Suppressor macrophage treated with lipopolysaccharide for 4 hours (primary cell): ENCODE data around the gene KEL.

ENCODE experiments used
- DNase-seq: peaks from one replicate; pipeline ENCODE4 v3.0.0-alpha.2; 2020

Gene KEL

GRCh38 chr7:142961595-142961972, 579 bp downstream of the KEL start:
- no peak for DNase-seq

DNA sequence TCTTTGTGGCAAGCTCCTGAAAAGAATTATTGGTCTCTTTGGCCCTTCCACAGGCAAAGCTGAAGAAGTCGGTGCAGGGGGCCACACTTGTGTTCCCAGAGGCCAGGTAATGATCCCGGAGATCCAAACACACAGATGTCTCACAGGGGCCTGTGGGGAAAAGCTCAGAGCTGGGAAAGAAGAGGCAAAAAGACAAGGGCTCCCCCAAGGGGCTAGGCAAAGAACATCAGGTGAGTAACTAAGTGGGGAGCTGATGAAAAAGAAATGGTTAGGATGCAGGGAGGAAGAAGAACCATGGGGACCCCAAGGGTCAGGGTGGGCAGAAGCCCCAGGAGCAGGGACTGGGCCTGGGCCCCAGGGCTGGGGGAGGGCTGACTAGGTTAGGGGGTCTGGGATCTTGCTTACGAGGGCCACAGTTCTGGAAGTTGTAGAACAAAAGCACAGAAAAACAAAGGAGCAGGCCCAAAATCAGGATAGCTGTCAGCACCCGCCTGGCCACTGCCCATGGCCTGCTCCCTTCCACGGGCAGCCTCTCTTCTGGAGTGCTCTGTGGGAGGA, 1.1 kb downstream of the KEL start:
- DNase-seq: peak; percentile 20

GRCh38 chr7:142959202-142959601, 3.0 kb downstream of the KEL start:
- no peak for DNase-seq

DNA sequence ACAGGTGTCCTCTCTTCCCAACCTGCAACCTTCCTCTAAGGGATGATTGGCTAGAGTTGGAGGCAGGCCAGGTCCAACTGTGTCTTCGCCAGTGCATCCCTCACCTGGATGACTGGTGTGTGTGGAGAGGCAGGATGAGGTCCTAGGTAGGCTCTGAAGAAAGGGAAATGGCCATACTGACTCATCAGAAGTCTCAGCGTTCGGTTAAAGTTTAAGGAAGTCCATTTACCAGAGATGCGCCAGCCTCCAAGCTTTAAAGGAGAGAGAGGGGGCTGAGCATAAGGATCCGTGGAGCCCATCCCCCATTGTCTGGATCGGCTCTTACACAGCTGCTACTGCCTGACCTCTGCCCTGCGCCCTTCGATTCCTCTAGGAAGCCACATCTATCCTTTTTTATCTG, 4.4 kb downstream of the KEL start:
- DNase-seq: no peak

DNA sequence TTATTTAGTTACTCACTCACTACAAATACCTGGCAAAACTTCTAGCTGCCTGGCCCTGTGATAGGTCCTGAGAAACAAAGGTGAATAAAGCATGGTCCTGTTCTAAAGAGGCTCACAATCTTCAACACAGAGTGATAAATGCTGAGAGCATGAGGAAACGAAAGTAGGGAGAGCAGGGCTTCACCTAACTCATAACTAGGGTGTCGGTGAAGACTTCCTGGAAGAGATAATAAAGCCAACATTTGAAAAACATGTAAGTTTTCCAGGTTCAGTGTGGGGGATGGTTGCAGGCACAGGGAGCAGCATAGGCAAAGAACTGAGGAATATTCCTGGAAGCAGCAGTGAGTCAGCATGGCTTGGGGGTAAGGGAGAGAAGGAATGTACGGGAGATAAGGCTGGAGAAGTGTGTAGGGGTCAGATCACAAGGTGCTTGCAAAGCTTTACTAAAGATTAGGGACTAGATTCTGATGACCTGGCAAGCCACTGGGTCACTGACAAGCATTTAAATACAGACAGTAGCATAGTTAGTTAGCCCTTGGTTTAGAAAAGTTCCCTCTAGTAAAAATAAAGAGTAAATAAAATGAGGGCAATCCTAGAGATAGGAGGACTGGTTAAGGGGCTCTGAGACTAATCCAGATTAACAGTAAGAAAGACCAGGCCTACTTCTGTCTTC, 5.1 kb downstream of the KEL start:
- DNase-seq: no peak

GRCh38 chr7:142954680-142955268, 7.4 kb downstream of the KEL start:
- DNase-seq: no peak

GRCh38 chr7:142950235-142950634, 11.9 kb downstream of the KEL start:
- DNase-seq: no peak

- DNase-seq: no peak
Measured at GRCh38 chr7:142948603-142949002, 13.6 kb downstream of the KEL start.

- DNase-seq: no peak
Measured at GRCh38 chr7:142945001-142945400, 17.2 kb downstream of the KEL start.

GRCh38 chr7:142943706-142944268, 18.4 kb downstream of the KEL start:
- no peak for DNase-seq

DNA sequence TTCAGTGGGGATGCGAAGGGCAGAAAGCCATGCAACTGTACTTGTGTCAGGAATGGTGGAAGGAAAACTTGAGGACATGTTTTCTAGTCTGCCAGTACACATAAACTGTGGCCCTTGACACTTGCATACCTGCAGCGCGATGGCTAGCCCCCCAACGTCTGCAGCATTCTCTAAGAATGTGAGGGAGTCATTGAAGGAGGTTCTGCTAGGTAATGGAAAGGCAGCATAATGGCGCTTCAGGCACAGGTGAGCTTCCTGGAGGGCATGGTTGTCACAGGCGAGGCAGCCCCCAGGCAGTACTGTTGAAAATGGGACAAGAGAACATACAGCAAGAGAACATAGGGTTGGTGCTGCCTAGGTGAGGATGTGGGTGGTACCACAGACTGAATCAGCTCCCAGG, 19.4 kb downstream of the KEL start:
- DNase-seq: no peak

DNA sequence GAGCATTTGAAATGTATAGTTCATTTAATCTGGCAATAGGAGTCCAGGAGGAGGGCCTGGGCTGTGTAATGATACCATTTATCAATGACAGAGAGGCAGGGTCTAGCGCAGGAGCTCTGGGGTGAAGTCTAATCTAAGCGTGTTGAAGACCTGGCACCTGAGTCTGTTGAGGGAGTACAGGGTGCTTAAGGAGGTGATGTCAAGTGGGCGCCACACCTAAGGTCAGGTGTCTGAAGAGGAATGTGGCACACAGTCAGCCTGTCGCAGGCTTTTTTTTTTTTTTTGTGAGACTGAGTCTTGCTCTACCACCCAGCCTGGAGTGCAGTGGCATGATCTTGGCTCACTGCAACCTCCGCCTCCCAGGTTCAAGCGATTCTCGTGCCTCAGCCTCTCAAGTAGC, 20.6 kb downstream of the KEL start:
- DNase-seq: no peak

DNA sequence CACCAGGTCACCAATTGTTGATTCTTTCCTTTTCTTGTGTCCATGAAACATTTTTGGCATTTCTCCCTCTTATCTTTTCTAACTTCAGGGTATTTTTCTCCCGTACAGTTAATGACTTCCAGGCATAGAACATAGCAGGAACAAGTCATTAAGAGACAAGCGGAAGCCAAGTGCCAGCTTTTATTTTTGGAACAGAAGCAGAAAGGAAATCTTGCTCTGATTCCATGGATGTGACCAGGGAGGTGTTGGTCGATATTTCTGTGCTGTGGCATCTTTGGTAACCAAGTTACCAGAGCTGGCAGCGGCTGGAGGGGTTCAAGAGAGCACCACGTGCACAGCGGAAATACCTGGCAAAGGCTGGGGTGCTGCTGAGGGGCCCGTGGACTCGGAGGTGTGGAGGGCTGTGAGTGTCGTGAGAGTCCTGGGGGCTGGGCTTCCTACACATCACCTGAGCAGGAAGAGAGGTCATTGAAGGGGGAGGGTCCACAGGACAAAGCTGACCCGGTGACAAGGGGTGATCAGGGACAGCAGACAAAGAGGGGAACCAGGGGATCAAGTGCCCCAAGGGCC, 21.1 kb downstream of the KEL start:
- no peak for DNase-seq

DNA sequence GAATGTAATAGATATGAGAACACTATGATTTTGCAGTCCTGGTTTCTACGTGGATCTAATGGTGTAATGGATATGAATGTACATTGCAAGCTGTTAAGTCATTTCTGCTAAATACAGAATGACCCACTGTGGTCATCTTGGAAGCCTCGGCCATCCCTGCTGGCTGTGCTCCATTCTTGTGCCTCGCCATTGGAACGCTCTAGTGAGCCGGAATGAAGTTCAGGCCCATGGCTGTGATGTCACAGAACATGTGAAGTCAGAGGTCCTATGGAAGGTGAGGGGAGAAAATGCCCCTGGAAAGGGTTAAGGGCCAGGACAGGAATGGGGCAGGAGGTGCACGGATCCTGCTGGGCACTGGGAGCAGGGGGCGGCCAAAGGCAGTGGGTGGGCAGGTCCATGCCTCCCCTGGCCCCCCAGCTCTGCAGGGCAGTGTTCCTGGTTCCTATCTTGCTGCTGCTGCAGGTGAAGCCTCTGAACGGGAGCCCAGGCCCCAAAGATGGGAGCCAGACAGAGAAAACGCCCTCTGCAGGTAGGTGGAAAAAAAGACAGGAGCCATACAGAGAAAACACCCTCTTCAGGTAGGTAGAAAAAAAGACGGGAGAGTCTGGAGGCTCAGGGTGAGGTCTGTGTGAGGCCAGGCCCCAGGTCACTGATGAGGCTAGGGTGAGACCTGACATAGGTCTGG, 22.8 kb downstream of the KEL start, which contains the start of gene LLCFC1:
LLCFC1 (plus strand) TSS at position 259 of the 685 bp plus-strand sequence; CDS start at position 397, 138 bp downstream.
- DNase-seq: no peak

- DNase-seq: no peak
Measured at GRCh38 chr7:142938611-142939010, 23.6 kb downstream of the KEL start.

DNA sequence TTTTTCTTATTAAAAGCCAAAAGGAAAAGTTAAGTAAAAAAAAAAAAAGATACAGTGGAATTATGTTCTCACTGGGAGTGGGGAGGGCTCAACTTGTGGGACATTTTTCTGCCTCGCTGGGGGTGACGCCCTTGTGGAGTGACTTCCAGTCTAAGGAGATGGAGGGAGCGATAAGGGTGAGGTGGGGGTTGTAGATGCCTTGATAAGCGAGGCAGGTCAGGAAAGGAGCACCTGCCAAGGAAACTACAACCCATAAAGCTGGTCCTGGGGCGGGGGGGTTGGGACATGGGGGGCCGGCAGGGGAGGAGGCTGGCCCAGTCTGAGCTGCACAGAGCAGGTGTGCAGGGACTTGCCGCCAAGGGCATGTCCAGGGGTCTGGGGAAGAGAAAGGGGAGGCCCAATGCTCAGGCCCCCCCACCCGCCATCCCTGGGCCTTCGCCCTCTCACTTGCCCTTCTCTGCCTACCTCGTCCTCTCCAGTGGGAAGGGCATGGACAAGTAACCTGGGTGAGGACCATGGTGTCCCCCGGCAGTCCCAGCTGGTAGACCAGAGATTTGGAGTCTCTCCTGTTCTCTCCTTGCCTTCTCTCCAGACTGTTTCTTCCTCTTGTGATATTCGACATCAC, 26.1 kb downstream of the KEL start:
- no peak for DNase-seq

DNA sequence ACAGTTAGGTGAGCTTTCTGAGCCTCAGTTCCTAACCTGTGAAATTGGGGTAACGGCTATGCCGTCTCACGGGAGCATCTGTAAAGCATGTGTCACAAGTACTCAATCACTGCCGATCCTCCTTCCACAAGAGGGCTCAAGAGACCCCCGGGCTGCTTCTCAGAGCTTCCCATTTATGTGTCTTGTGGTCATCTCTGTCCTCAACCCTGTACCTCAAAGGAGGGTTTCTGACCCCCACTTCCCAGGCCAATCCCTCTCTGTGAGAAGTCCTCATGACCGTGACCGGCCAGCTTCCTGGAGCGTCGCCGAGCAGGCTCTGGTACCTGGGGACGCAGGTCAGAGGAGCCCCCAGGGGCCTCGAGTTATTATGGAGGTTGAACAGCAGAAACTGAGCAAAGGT, 28.1 kb downstream of the KEL start:
- DNase-seq: no peak

GRCh38 chr7:142933624-142934023, 28.5 kb downstream of the KEL start, which contains the start of gene TRPV5:
Gene TRPV5, minus strand, starts transcription at chr7:142933746. Its CDS starts 287 bp downstream, at chr7:142933459.
- DNase-seq: no peak

DNA sequence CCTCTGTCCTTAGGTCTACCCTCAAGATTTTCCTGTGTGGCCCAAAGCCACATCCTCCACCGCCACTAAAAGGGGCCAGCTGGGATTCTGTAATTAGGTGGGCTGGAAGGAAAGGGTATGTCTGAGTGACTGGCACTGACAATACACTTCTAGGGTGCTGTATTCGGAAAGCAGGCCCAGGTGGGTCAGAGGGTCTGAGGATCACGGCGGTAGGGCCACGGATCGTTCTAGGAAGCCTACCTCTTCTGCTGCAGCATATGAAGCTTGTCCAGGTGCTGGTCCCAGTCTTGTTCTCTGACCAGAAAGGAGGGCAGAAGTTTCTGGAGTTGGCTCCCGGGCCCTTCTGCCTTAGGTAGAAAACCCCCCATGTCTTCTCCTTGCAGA, 29.1 kb downstream of the KEL start:
- DNase-seq: no peak

- DNase-seq: no peak
Measured at GRCh38 chr7:142932386-142933091, 29.6 kb downstream of the KEL start.

DNA sequence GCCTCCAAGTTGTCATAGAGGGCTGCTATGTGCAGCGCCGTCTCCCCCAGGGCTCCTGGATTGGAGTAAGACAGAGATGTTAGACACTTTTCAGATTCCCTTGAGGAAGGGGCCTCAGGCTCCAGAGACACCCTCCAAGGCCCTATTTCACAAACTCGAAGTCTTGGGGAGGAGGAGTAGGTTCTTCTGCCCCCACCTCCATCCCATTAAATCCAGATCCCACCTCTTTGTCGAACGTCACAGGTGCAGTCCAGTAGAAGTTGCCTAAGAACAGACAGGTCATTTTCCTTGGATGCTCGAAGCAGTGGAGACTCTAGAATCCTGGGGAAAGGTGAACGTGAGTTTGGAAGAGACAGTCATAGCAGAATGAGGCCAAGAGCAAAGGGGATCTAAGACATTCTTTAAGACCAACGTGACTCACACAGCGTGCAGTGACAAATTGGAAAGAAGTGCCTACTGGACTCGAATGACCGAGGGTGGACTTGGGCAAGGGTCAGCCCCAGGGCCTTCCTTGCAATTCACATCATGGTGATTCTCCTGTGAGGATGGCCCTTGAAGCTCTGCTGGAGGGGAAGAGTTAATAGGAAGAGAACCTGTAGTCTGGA, 31.9 kb downstream of the KEL start:
- no peak for DNase-seq

GRCh38 chr7:142927949-142928348, 34.2 kb downstream of the KEL start:
- DNase-seq: no peak
